H1 (cell line): ENCODE data around the gene C18orf54. TPM values are rescaled to one million over a fixed set of nuclear protein-coding genes. Genes with fewer than 3 reads are reported as not detected.
"Not testable (repeated sequence)": the region's sequence is repeated elsewhere in the genome, so short reads cannot be mapped to it uniquely, and the experiment has no call there.

Experiments
- CTCF ChIA-PET: fragments of 300-600 bp; sonication (Branson Sonifier 250); formaldehyde crosslinking; loops from one replicate; lab custom pipeline; 2021; ENCODE audit not compliant: partially characterized antibody; lab: Charles Lee
- POLR2A ChIA-PET: fragments of 300-600 bp; sonication (Branson Sonifier 250); formaldehyde crosslinking; loops from one replicate; lab custom pipeline; 2021; ENCODE audit warnings: inconsistent platforms; ENCODE audit not compliant: partially characterized antibody; lab: Charles Lee
- DNase-seq, 2 experiments: peaks; one replicate each; pipeline versions ENCODE4 v3.0.0 to v3.0.0-alpha.2; 2010 to 2022; ENCODE audit warnings: low spot score in 2 of 2, low read depth in 1 of 2, mixed read lengths in 1 of 2
- FAIRE-seq: peaks from 2 replicates; lab custom pipeline; 2011; peaks lifted over from hg19 to GRCh38; lab: Jason Lieb, UNC
- H2AFZ ChIP-seq: 2 replicates; pipeline ENCODE4 v1.8.1; 2012; ENCODE audit warnings: low read length, inconsistent platforms
- H2AK5ac ChIP-seq: 2 replicates; pipeline ENCODE4 v1.6.1; 2013; ENCODE audit warnings: low read depth, low read length
- H2BK120ac ChIP-seq: replicated peaks from 2 replicates; pipeline ENCODE3; 2013; ENCODE audit warnings: low read depth, low read length, inconsistent platforms
- H2BK12ac ChIP-seq: 2 replicates; pipeline ENCODE4 v1.6.1; 2013; ENCODE audit warnings: low read depth, low read length
- H2BK15ac ChIP-seq: 2 replicates; pipeline ENCODE4 v1.6.1; 2013; ENCODE audit warnings: low read length
- H2BK20ac ChIP-seq: 2 replicates; pipeline ENCODE4 v1.6.1; 2013; ENCODE audit warnings: low read length
- H2BK5ac ChIP-seq: 2 replicates; pipeline ENCODE4 v1.6.1; 2013; ENCODE audit warnings: low read depth, low read length
- H3K14ac ChIP-seq: 2 replicates; pipeline ENCODE4 v1.6.1; 2013; ENCODE audit warnings: inconsistent platforms; ENCODE audit not compliant: insufficient read length
- H3K18ac ChIP-seq: 2 replicates; pipeline ENCODE4 v1.6.1; 2013; ENCODE audit warnings: low read length; ENCODE audit errors: extremely low read depth
- H3K23ac ChIP-seq: 2 replicates; pipeline ENCODE4 v1.6.1; 2013; ENCODE audit warnings: inconsistent platforms; ENCODE audit not compliant: insufficient read length
- H3K23me2 ChIP-seq: 2 replicates; pipeline ENCODE4 v1.6.1; 2013; ENCODE audit warnings: low read depth, low read length
- H3K27ac ChIP-seq: 2 replicates; pipeline ENCODE4 v1.6.1; 2011; ENCODE audit warnings: low read depth, low read length, inconsistent platforms
- H3K27me3 ChIP-seq, 4 experiments: replicated peaks in 1 of 4; 1 replicate in 1 of 4; 2 replicates in 3 of 4; pipeline versions ENCODE4 v1.6.1 to v1.8.1; 2011 to 2013; ENCODE audit warnings: low read length in 3 of 4, mild to moderate bottlenecking in 3 of 4, inconsistent platforms in 2 of 4, mixed read lengths in 2 of 4, moderate library complexity in 1 of 4; ENCODE audit not compliant: control insufficient read depth in 3 of 4, insufficient read depth in 3 of 4; ENCODE audit errors: extremely low read depth in 1 of 4
- H3K36me3 ChIP-seq, 4 experiments: 2 replicates each; pipeline versions ENCODE4 v1.6.1 to v1.8.1; 2011 to 2013; ENCODE audit warnings: mild to moderate bottlenecking in 4 of 4, low read length in 3 of 4, moderate library complexity in 2 of 4, control low read depth in 1 of 4, inconsistent platforms in 1 of 4; ENCODE audit not compliant: insufficient read depth in 4 of 4, control insufficient read depth in 2 of 4
- H3K4ac ChIP-seq: replicated peaks from 2 replicates; pipeline ENCODE3; 2013; ENCODE audit warnings: low read length, low read depth, mixed read lengths, inconsistent platforms; ENCODE audit not compliant: insufficient read length
- H3K4me1 ChIP-seq, 4 experiments: replicated peaks in 1 of 4; 1 replicate in 1 of 4; 2 replicates in 3 of 4; pipeline versions ENCODE4 v1.6.1 to v1.8.1; 2011 to 2013; ENCODE audit warnings: low read length in 3 of 4, inconsistent platforms in 2 of 4, mixed read lengths in 1 of 4; ENCODE audit not compliant: insufficient read depth in 4 of 4, control insufficient read depth in 3 of 4
- H3K4me2 ChIP-seq, 2 experiments: 2 replicates each; pipeline versions ENCODE4 v1.6.1 to v1.8.1; 2011 to 2013; ENCODE audit warnings: low read depth in 2 of 2, low read length in 2 of 2, control low read depth in 1 of 2, inconsistent platforms in 1 of 2, mild to moderate bottlenecking in 1 of 2; ENCODE audit not compliant: insufficient read depth in 1 of 2
- H3K4me3 ChIP-seq, 4 experiments: fragments of 200-600, 300-600 bp in 1 of 4; sonication (generic), shearing (Covaris generic), sonication (Bioruptor Twin) in 1 of 4; 2 replicates each; pipeline versions ENCODE4 v1.5.1 to v1.8.1; 2011 to 2016; ENCODE audit warnings: low read length in 4 of 4, low read depth in 3 of 4, control low read depth in 2 of 4, inconsistent platforms in 2 of 4, mild to moderate bottlenecking in 2 of 4, mixed read lengths in 1 of 4, moderate library complexity in 1 of 4; ENCODE audit not compliant: insufficient read depth in 2 of 4; ENCODE audit errors: extremely low read depth in 1 of 4
- H3K56ac ChIP-seq: replicated peaks from 2 replicates; pipeline ENCODE3; 2013; ENCODE audit warnings: low read depth, mild to moderate bottlenecking, mixed read lengths, low read length, inconsistent platforms; ENCODE audit not compliant: insufficient read length
- H3K79me1 ChIP-seq: 2 replicates; pipeline ENCODE4 v1.6.1; 2013; ENCODE audit warnings: low read depth, low read length, control low read depth
- H3K79me2 ChIP-seq, 2 experiments: 2 replicates each; pipeline versions ENCODE4 v1.6.1 to v1.8.1; 2012 to 2013; ENCODE audit warnings: low read length in 2 of 2, mild to moderate bottlenecking in 2 of 2, inconsistent platforms in 1 of 2; ENCODE audit not compliant: insufficient read depth in 2 of 2, control insufficient read depth in 1 of 2
- H3K9ac ChIP-seq, 4 experiments: replicated peaks in 1 of 4; 1 replicate in 1 of 4; 2 replicates in 3 of 4; pipeline versions ENCODE4 v1.6.1 to v1.8.1; 2011 to 2013; ENCODE audit warnings: low read depth in 3 of 4, low read length in 3 of 4, control low read depth in 2 of 4, mild to moderate bottlenecking in 2 of 4, moderate library complexity in 2 of 4, inconsistent platforms in 1 of 4; ENCODE audit errors: extremely low read depth in 1 of 4
- H3K9me3 ChIP-seq, 2 experiments: 2 replicates each; pipeline versions ENCODE4 v1.6.1 to v1.8.1; 2012 to 2013; ENCODE audit warnings: mild to moderate bottlenecking in 2 of 2, moderate library complexity in 2 of 2, control low read depth in 1 of 2, inconsistent platforms in 1 of 2, low read depth in 1 of 2, low read length in 1 of 2, mixed read lengths in 1 of 2; ENCODE audit not compliant: insufficient read depth in 2 of 2
- H4K20me1 ChIP-seq, 2 experiments: replicated peaks in 1 of 2; 2 replicates each; pipeline versions ENCODE3 to v1.8.1; 2011 to 2013; ENCODE audit warnings: inconsistent platforms in 2 of 2, low read length in 2 of 2, mild to moderate bottlenecking in 1 of 2; ENCODE audit not compliant: insufficient read depth in 2 of 2, control insufficient read depth in 1 of 2
- H4K5ac ChIP-seq: 2 replicates; pipeline ENCODE4 v1.6.1; 2013; ENCODE audit warnings: low read length, low read depth, mixed read lengths, inconsistent platforms; ENCODE audit not compliant: insufficient read length
- H4K8ac ChIP-seq: 2 replicates; pipeline ENCODE4 v1.8.0; 2013; ENCODE audit warnings: mild to moderate bottlenecking, moderate library complexity, low read length, inconsistent platforms; ENCODE audit not compliant: insufficient read depth; ENCODE audit errors: extremely low read depth
- H4K91ac ChIP-seq: replicated peaks from 2 replicates; pipeline ENCODE3; 2013; ENCODE audit warnings: low read length, mixed read lengths, inconsistent platforms; ENCODE audit not compliant: insufficient read length
- EP300 ChIP-seq, 2 experiments: IDR thresholded peaks; 1 replicate in 1 of 2; 2 replicates in 1 of 2; pipeline ENCODE4 v1.6.1; 2011 to 2012; ENCODE audit warnings: low read depth in 2 of 2, low read length in 2 of 2, mild to moderate bottlenecking in 2 of 2, borderline replicate concordance in 1 of 2, inconsistent platforms in 1 of 2, moderate library complexity in 1 of 2
- EZH2 ChIP-seq: fragments of 200-600 bp; sonication (generic); IDR thresholded peaks from 2 replicates; pipeline ENCODE4 v1.7.1; 2012; ENCODE audit warnings: low read depth, mild to moderate bottlenecking, moderate library complexity, low read length, inconsistent platforms; ENCODE audit not compliant: severe bottlenecking
- FOSL1 ChIP-seq: IDR thresholded peaks from 2 replicates; pipeline ENCODE4 v1.6.1; 2011; ENCODE audit warnings: mild to moderate bottlenecking, low read depth, low read length, moderate library complexity; ENCODE audit not compliant: insufficient read depth
- WGBS, 2 experiments: shearing (Covaris generic) in 1 of 2; methylation state at CpG; one replicate each; pipeline versions ENCODE4 v1.1.6 to v1.1.7; 2013 to 2015; ENCODE audit warnings: low lambda C conversion rate in 2 of 2, mixed read lengths in 2 of 2, inconsistent platforms in 1 of 2, low coverage in 1 of 2, missing lambda C conversion rate in 1 of 2; ENCODE audit not compliant: insufficient replicate concordance in 2 of 2, insufficient coverage in 1 of 2, insufficient read length in 1 of 2; ENCODE audit errors: extremely low coverage in 1 of 2, missing lambda C conversion rate in 1 of 2; 5-methylcytosine and 5-hydroxymethylcytosine counted together
- polyA plus RNA-seq, 7 experiments: library from polyadenylated mRNA; depleted of rRNA in 3 of 7; stranded (reverse) in 5 of 7; unstranded in 2 of 7; fragments of >200 nt in 5 of 7; fragments of 200-250 nt in 2 of 7; gene quantifications; 1 replicate in 5 of 7; 2 replicates in 1 of 7; 4 replicates in 1 of 7; pipeline versions ENCODE4 v1.2.1 to v1.2.3, GENCODE V29; 2011 to 2013; ENCODE audit warnings: missing spikeins in 2 of 7, mixed read lengths in 2 of 7
- total RNA-seq: library from RNA; stranded (reverse); fragmentation: NEBNext Ultra II Directional; extraction: Animal tissue kit (Norgen Biotek cat#: 25700); gene quantifications from 2 replicates; pipeline ENCODE4 v1.2.1, GENCODE V29; 2021
- TF ChIP-seq, protein P1 (sequence below): IDR thresholded peaks from 2 replicates; pipeline ENCODE4 v1.6.1; 2012; ENCODE audit warnings: inconsistent platforms

Gene C18orf54
- total and polyA plus RNA-seq, 2 of the 8 experiments (the other 6 are each of a cell fraction or from before 2014, with no cell fraction given): 6.7 to 30.9 TPM

DNA sequence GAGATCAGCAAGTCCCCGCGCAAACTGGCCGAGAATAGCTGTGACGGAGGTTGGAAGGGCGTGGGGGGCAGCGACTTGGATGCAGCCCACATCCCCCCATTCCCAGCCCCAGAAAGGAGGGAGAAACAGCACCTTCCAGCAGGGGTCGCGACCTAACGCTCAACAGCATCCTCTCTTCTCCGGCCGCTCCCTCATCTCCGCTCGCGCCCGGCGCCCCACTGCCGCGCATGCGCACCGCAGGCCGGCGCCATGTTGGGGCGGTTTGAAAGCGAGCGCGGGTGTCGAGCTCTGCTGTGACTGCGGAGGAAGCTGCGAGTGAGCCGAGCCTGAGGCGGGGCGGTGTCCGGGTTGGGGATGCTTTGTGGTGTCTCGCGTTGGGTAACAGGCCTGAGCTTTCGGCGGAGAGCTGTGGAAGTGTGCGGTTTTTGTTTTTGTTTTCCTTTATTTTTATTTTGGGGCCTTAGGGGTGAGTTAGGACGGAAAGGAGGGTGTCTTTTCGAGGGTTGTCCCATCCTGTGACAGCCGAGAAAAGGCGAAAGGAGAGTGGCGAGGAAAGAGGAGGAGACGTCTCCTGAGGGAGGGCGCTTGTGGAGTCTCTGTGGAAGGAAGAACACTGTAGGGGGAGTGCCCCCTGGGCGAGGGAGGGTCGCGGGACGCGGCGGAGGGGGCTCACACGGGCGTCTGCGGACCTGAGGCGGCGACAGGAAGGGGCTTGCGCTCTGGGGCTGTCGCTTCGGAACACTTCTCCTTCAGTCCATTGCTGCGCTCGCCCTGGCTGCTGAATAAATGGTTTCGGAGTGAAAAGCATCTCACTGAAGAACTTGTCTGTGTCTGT is at the start of gene C18orf54, which contains the start of gene STARD6 (continued):
- TF ChIP-seq EP300 (IDR thresholded peaks at IDR 0.05; ENCODE audit: borderline replicate concordance in 1 of 2, low read depth in 2 of 2, low read length in 2 of 2) (peak in 1 of 2 experiments; percentile 42; a peak in 1 of 3 replicates), FOSL1 (no peak), EZH2 (no peak)
- TF ChIP-seq, protein P1, sequence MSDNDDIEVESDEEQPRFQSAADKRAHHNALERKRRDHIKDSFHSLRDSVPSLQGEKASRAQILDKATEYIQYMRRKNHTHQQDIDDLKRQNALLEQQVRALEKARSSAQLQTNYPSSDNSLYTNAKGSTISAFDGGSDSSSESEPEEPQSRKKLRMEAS: peak; percentile 73

DNA sequence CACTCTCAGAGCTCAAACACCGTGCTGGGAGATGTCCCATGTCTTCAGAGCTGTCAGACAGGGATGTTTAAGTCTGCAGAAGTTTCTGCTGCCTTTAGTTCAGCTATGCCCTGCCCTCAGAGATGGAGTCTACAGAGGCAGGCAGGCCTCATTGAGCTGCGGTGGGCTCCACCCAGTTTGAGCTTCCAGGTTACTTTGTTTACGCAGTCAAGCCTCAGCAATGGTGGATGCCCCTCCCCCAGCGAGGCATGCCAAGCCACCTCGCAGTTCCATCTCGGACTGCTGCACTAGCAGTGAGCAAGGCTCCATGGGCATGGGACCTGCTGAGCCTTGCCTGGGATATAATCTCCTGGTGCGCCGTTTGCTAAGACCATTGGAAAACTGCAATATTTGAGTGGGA is 48.1 kb upstream of the C18orf54 start:
- H4K5ac ChIP-seq, H2AFZ ChIP-seq, H3K4me2 ChIP-seq, H3K27ac ChIP-seq, FAIRE-seq, POLR2A ChIA-PET, H3K23me2 ChIP-seq, H3K4me3 ChIP-seq, H2BK12ac ChIP-seq, H4K91ac ChIP-seq, H2BK15ac ChIP-seq, H3K4me1 ChIP-seq, H3K14ac ChIP-seq, H2BK5ac ChIP-seq, H2AK5ac ChIP-seq, H3K4ac ChIP-seq, H3K79me2 ChIP-seq, H3K9me3 ChIP-seq, H4K8ac ChIP-seq, H3K79me1 ChIP-seq, DNase-seq, H2BK20ac ChIP-seq, H3K18ac ChIP-seq, H3K9ac ChIP-seq, H4K20me1 ChIP-seq, H3K23ac ChIP-seq, H3K36me3 ChIP-seq, H3K27me3 ChIP-seq, H3K56ac ChIP-seq, H2BK120ac ChIP-seq: not testable (repeated sequence)
- CTCF ChIA-PET: interaction anchor here (0.5 kb wide), 1 partner anchor 368 kb away, joined by 3 read pairs; no protein-coding TSS in a partner anchor
- WGBS, 2 experiments: 95% methylated on average over 8 of the region's 8 CpGs; no CpG with 5 or more reads in 1 of the 2 experiments
